ENCODE results near the gene FKBP4.

Gene FKBP4

GRCh38 chr12:2804393-2805142 lies 9.8 kb downstream of the FKBP4 start:
- no peak overlapping the region for H3K27ac ChIP-seq
- TF ChIP-seq, protein P1, sequence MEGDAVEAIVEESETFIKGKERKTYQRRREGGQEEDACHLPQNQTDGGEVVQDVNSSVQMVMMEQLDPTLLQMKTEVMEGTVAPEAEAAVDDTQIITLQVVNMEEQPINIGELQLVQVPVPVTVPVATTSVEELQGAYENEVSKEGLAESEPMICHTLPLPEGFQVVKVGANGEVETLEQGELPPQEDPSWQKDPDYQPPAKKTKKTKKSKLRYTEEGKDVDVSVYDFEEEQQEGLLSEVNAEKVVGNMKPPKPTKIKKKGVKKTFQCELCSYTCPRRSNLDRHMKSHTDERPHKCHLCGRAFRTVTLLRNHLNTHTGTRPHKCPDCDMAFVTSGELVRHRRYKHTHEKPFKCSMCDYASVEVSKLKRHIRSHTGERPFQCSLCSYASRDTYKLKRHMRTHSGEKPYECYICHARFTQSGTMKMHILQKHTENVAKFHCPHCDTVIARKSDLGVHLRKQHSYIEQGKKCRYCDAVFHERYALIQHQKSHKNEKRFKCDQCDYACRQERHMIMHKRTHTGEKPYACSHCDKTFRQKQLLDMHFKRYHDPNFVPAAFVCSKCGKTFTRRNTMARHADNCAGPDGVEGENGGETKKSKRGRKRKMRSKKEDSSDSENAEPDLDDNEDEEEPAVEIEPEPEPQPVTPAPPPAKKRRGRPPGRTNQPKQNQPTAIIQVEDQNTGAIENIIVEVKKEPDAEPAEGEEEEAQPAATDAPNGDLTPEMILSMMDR (conservative IDR thresholded peaks at IDR 0.05), result no peak
- TF ChIP-seq ZFX (IDR thresholded peaks at IDR 0.05), result no peak

DNA sequence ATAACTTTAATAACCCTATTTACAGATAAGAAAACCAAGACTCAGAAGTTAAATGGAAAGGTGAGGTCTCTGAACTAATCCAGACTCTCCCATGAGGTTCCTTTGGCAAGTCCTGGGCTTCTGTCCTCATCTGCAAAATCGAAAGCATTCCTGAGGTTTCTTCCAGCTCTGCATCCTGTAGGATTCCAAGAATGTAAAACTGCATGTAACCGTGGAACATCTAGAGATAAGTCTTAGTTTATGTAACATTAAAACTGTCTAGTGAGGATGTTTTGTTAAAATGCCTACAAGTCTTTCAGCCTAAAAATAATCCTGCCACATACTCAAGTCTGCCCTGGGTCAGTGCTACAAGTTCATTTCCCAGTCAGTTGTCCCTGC lies 10.4 kb downstream of the FKBP4 start:
- TF ChIP-seq, protein P1 (conservative IDR thresholded peaks at IDR 0.05), result no peak
- H3K27ac ChIP-seq, result no peak overlapping the region

GRCh38 chr12:2806700-2807099 lies 11.9 kb downstream of the FKBP4 start:
- no peak overlapping the region for H3K27ac ChIP-seq

GRCh38 chr12:2811801-2812200 lies 17.0 kb downstream of the FKBP4 start:
- no peak for TF ChIP-seq ZFX (IDR thresholded peaks at IDR 0.05)
- TF ChIP-seq, protein P1 (conservative IDR thresholded peaks at IDR 0.05), result no peak
- peak overlapping the region; percentile 21; the same call in 1 of the 2 replicates for H3K27ac ChIP-seq

More at GRCh38 chr12:2806700-2807099, 11.9 kb downstream of the FKBP4 start:
- no peak for TF ChIP-seq ZFX (IDR thresholded peaks at IDR 0.05)
- TF ChIP-seq, protein P1 (conservative IDR thresholded peaks at IDR 0.05), result no peak

- TF ChIP-seq ZFX (IDR thresholded peaks at IDR 0.05), result peak; percentile 92
- TF ChIP-seq, protein P1 (conservative IDR thresholded peaks at IDR 0.05), result no peak
- H3K27ac ChIP-seq, result peak within 1 kb of the TSS; percentile 89
These were observed 17.8 kb downstream of the FKBP4 start, which contains the start of gene ITFG2 for GRCh38 chr12:2812290-2813213. TSS of gene ITFG2 (plus strand) at chr12:2812668. CDS start at chr12:2812761, 93 bp downstream.

DNA sequence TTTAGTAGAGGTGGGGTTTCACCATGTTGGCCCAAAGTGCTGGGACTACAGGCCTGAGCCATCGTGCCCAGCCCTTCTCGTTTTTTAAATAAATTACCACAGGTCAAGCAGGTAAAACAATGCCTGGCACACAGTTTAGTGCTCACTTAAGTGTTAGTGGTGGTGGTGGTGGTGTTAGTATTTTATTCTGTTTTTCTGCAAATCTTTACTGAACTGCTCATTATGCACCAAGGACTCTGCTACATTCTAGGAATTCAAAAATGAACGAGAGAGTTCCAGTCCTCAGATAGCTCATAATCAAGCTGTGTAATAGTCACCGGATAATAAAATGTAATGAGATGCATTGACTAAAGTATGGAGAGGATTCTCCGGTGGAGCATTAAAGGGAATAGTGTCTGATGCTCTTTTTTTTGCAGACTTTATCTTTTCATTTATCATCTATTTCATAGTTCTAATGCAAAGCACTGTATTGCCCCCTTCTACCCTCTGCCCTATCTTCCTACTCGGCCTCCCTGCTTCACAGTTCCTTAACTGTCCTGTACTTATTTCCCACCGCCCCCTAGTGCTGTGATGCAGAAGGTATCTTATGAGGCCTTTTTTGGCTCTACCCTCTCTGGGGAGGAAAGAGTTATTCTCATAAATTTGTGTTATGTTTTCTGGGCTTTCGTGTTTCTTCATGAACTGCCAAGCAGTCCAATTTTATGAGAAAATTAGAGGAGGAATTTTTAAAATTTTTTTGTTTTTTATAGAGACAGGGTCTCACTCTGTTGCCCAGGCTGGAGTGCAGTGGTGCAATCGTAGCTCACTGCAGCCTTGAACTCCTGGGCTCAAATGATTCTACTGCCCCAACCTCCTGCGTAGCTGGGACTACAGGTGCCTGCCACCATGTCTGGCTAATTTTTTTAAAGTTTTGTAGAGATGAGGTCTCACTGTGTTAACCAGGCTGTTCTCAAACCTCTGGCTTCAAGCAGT lies 18.7 kb downstream of the FKBP4 start:
- TF ChIP-seq ZFX (IDR thresholded peaks at IDR 0.05), result no peak
- TF ChIP-seq, protein P1 (conservative IDR thresholded peaks at IDR 0.05), result peak; percentile 88
- peak overlapping the region; percentile 89 for H3K27ac ChIP-seq
